HepG2 (cell line): ENCODE data around the gene GNG4.

Experiments used
- ARID2 ChIP-seq: sonication (generic); formaldehyde crosslinking; IDR thresholded peaks from 2 replicates; pipeline ENCODE4 v1.8.1; 2022; ENCODE audit warnings: mild to moderate bottlenecking, missing genetic modification reagents, borderline replicate concordance
- ATF6 ChIP-seq: sonication (generic); formaldehyde crosslinking; conservative IDR thresholded peaks from 2 replicates; pipeline ENCODE4 v1.4.0; 2020; ENCODE audit warnings: missing genetic modification reagents
- BCL6 ChIP-seq: IDR thresholded peaks from 2 replicates; pipeline ENCODE4 v1.6.1; 2016; ENCODE audit warnings: missing genetic modification reagents, missing compliant biosample characterization
- CTCF ChIP-seq: sonication (generic); formaldehyde crosslinking; IDR thresholded peaks from 2 replicates; pipeline ENCODE4 v1.5.0; 2020; ENCODE audit warnings: mild to moderate bottlenecking, missing genetic modification reagents, moderate library complexity
- DPF2 ChIP-seq: sonication (generic); formaldehyde crosslinking; IDR thresholded peaks from 2 replicates; pipeline ENCODE4 v1.4.0; 2020; ENCODE audit warnings: mild to moderate bottlenecking, low read depth, missing genetic modification reagents, borderline replicate concordance
- EZH2 ChIP-seq: conservative IDR thresholded peaks from 2 replicates; pipeline ENCODE4 v1.6.1; 2012; ENCODE audit warnings: mild to moderate bottlenecking, low read depth, low read length, moderate library complexity
- IKZF4 ChIP-seq: sonication (generic); formaldehyde crosslinking; IDR thresholded peaks from 2 replicates; pipeline ENCODE4 v1.5.1; 2020; ENCODE audit warnings: borderline replicate concordance, mild to moderate bottlenecking, low read depth, missing genetic modification reagents; ENCODE audit errors: not compliant biosample characterization
- PCBP2 ChIP-seq: fragments of 200-400 bp; formaldehyde crosslinking; optimal IDR thresholded peaks from 2 replicates; pipeline ENCODE3; 2018; ENCODE audit warnings: low read length, low read depth; ENCODE audit not compliant: poor library complexity, severe bottlenecking
- POLR2A ChIP-seq, 2 experiments: IDR thresholded peaks; 2 replicates each; pipeline ENCODE4 v1.6.1; 2011; ENCODE audit warnings: low read depth in 2 of 2, low read length in 2 of 2, mild to moderate bottlenecking in 1 of 2, moderate library complexity in 1 of 2; ENCODE audit not compliant: insufficient read depth in 1 of 2
- POLR2G ChIP-seq: fragments of 200-400 bp; formaldehyde crosslinking; IDR thresholded peaks from 2 replicates; pipeline ENCODE4 v1.6.1; 2018; ENCODE audit warnings: mild to moderate bottlenecking, low read depth, low read length, moderate library complexity
- SP2 ChIP-seq: sonication (generic); formaldehyde crosslinking; IDR thresholded peaks from 2 replicates; pipeline ENCODE4 v1.5.1; 2020; ENCODE audit warnings: mild to moderate bottlenecking, missing genetic modification reagents
- ZBTB42 ChIP-seq: sonication (generic); formaldehyde crosslinking; IDR thresholded peaks from 2 replicates; pipeline ENCODE4 v1.5.0; 2020; ENCODE audit warnings: mild to moderate bottlenecking, missing genetic modification reagents
- ZNF232 ChIP-seq: sonication (generic); formaldehyde crosslinking; IDR thresholded peaks from 2 replicates; pipeline ENCODE4 v1.4.0; 2020; ENCODE audit warnings: missing genetic modification reagents, borderline replicate concordance
- ZNF383 ChIP-seq: sonication (generic); formaldehyde crosslinking; IDR thresholded peaks from 2 replicates; pipeline ENCODE4 v1.4.0; 2020; ENCODE audit warnings: missing genetic modification reagents, mild to moderate bottlenecking, borderline replicate concordance

GRCh38 chr1:235659186-235659771, 9.7 kb upstream of the GNG4 start:
- TF ChIP-seq ZNF383 (no peak), SP2 (no peak), ATF6 (CRISPR knock-in tag) (no peak), BCL6 (CRISPR knock-in tag) (no peak), DPF2 (CRISPR knock-in tag) (no peak), PCBP2 (no peak), POLR2A (IDR thresholded peaks at IDR 0.05; ENCODE audit: insufficient read depth in 1 of 2, low read depth in 2 of 2, low read length in 2 of 2) (no peak), EZH2 (no peak), ZBTB42 (CRISPR knock-in tag) (no peak), CTCF (CRISPR knock-in tag) (no peak), POLR2G (no peak), ARID2 (no peak), IKZF4 (CRISPR knock-in tag) (no peak), ZNF232 (CRISPR knock-in tag) (no peak)
